Endothelial cell of umbilical vein (primary cell): ENCODE data around the gene ACTL8. TPM values are rescaled to one million over a fixed set of nuclear protein-coding genes. Genes with fewer than 3 reads are reported as not detected.

Experiments used
- BruUV-seq: library from RNA; stranded (reverse); fragments of 400-500 nt; replicated peaks from 2 replicates; lab custom pipeline; 2021; lab: Mats Ljungman, UMichigan
- CTCF ChIA-PET: fragments of 300-600, 350-600 bp; sonication (Branson Sonifier 250); formaldehyde crosslinking; loops from one replicate; lab custom pipeline; 2021; ENCODE audit warnings: antibody characterized with exemption, inconsistent platforms; lab: Charles Lee
- POLR2A ChIA-PET: fragments of 300-600, 350-600 bp; sonication (Branson Sonifier 250); formaldehyde crosslinking; loops from one replicate; lab custom pipeline; 2021; ENCODE audit warnings: antibody characterized with exemption, inconsistent platforms; lab: Charles Lee
- DNase-seq: peaks from one replicate; pipeline ENCODE4 v3.0.0-alpha.2; 2011; ENCODE audit warnings: low read depth, low spot score
- FAIRE-seq: peaks from 2 replicates; lab custom pipeline; 2011; peaks lifted over from hg19 to GRCh38; lab: Jason Lieb, UNC
- H2AFZ ChIP-seq: 2 replicates; pipeline ENCODE4 v1.6.0; 2012; ENCODE audit warnings: low read depth, low read length, control low read depth, inconsistent platforms
- H3K27ac ChIP-seq: 2 replicates; pipeline ENCODE4 v1.5.1; 2011; ENCODE audit warnings: low read depth, mild to moderate bottlenecking, control low read depth, low read length, moderate library complexity; ENCODE audit not compliant: insufficient read depth
- H3K27me3 ChIP-seq, 2 experiments: 2 replicates each; pipeline versions ENCODE4 v1.6.0 to v1.6.1; 2011; ENCODE audit warnings: low read length in 2 of 2, mixed read lengths in 1 of 2; ENCODE audit not compliant: control insufficient read depth in 2 of 2, insufficient read depth in 2 of 2
- H3K36me3 ChIP-seq, 2 experiments: 2 replicates in 1 of 2; 3 replicates in 1 of 2; pipeline ENCODE4 v1.5.1; 2011; ENCODE audit warnings: low read length in 2 of 2, mild to moderate bottlenecking in 1 of 2, moderate library complexity in 1 of 2; ENCODE audit not compliant: control insufficient read depth in 2 of 2, insufficient read depth in 2 of 2; ENCODE audit errors: extremely low read depth in 1 of 2
- H3K4me1 ChIP-seq: 3 replicates; pipeline ENCODE4 v1.5.1; 2011; ENCODE audit warnings: mild to moderate bottlenecking, low read length; ENCODE audit not compliant: control insufficient read depth, insufficient read depth; ENCODE audit errors: extremely low read depth
- H3K4me2 ChIP-seq: 2 replicates; pipeline ENCODE4 v1.6.1; 2011; ENCODE audit warnings: low read length, control low read depth, mixed read lengths; ENCODE audit not compliant: insufficient read depth
- H3K4me3 ChIP-seq, 3 experiments: fragments of 200-600 bp in 1 of 3; sonication (generic), shearing (Covaris generic) in 1 of 3; replicated peaks in 1 of 3; 2 replicates each; pipeline ENCODE4 v1.5.1; 2011 to 2016; ENCODE audit warnings: control low read depth in 3 of 3, low read length in 3 of 3, mild to moderate bottlenecking in 2 of 3, inconsistent platforms in 1 of 3, low read depth in 1 of 3, moderate library complexity in 1 of 3; ENCODE audit not compliant: insufficient read depth in 1 of 3
- H3K79me2 ChIP-seq: 2 replicates; pipeline ENCODE4 v1.6.0; 2012; ENCODE audit warnings: low read length, inconsistent platforms; ENCODE audit not compliant: control insufficient read depth, insufficient read depth
- H3K9ac ChIP-seq: replicated peaks from 2 replicates; pipeline ENCODE3; 2011; ENCODE audit warnings: low read length, control low read depth; ENCODE audit not compliant: insufficient read depth; ENCODE audit errors: extremely low read depth
- H3K9me1 ChIP-seq: replicated peaks from 3 replicates; pipeline ENCODE4 v1.6.0; 2011; ENCODE audit warnings: mild to moderate bottlenecking, low read length; ENCODE audit not compliant: control insufficient read depth, insufficient read depth; ENCODE audit errors: extremely low read depth
- H3K9me3 ChIP-seq: replicated peaks from 2 replicates; pipeline ENCODE4 v1.5.1; 2012; ENCODE audit warnings: low read length, inconsistent platforms; ENCODE audit not compliant: control insufficient read depth, insufficient read depth
- H4K20me1 ChIP-seq: replicated peaks from 2 replicates; pipeline ENCODE3; 2011; ENCODE audit warnings: mild to moderate bottlenecking, low read length; ENCODE audit not compliant: control insufficient read depth, insufficient read depth; ENCODE audit errors: extremely low read depth
- EZH2 ChIP-seq: IDR thresholded peaks from 2 replicates; pipeline ENCODE4 v1.6.1; 2012; ENCODE audit warnings: borderline replicate concordance, low read depth, mild to moderate bottlenecking, moderate library complexity, low read length, inconsistent platforms; ENCODE audit not compliant: severe bottlenecking
- FOS ChIP-seq: IDR thresholded peaks from 2 replicates; pipeline ENCODE4 v1.6.1; 2011; ENCODE audit warnings: mild to moderate bottlenecking, low read length, moderate library complexity, borderline replicate concordance; ENCODE audit not compliant: insufficient read depth
- GATA2 ChIP-seq: IDR thresholded peaks from 2 replicates; pipeline ENCODE4 v1.7.0; 2011; ENCODE audit warnings: low read depth, mild to moderate bottlenecking, moderate library complexity, mixed read lengths, low read length; ENCODE audit not compliant: insufficient read length, insufficient read depth
- JUN ChIP-seq: IDR thresholded peaks from 2 replicates; pipeline ENCODE4 v1.6.1; 2011; ENCODE audit warnings: borderline replicate concordance, low read depth; ENCODE audit not compliant: insufficient read length, insufficient read depth
- MYC ChIP-seq: IDR thresholded peaks from one replicate; pipeline ENCODE4 v1.6.1; 2011; ENCODE audit warnings: mild to moderate bottlenecking, low read depth, low read length
- POLR2A ChIP-seq: IDR thresholded peaks from 2 replicates; pipeline ENCODE4 v1.6.1; 2012; ENCODE audit warnings: low read depth, mild to moderate bottlenecking, control low read depth, low read length
- POLR2AphosphoS5 ChIP-seq: IDR thresholded peaks from 2 replicates; pipeline ENCODE4 v1.6.1; 2012; ENCODE audit warnings: low read depth, mild to moderate bottlenecking, control low read depth, low read length, moderate library complexity; ENCODE audit not compliant: insufficient read depth
- dilution Hi-C: fragments of 300-500 bp; cut with MboI; formaldehyde crosslinking; loops from one replicate; pipeline ENCODE4 v1.15.0; 2019; ENCODE audit warnings: low sequenced_read_pairs; ENCODE audit not compliant: extremely low pct_ligation_motif_present
- intact Hi-C: fragments of 100-400 bp; cut with micrococcal nuclease; formaldehyde crosslinking; loops from one replicate; pipeline ENCODE4 v1.10.0; 2022
- polyA plus RNA-seq, 4 experiments: library from polyadenylated mRNA; depleted of rRNA in 3 of 4; stranded (reverse) in 3 of 4; unstranded in 1 of 4; fragments of >200 nt; gene quantifications; 2 replicates each; pipeline versions ENCODE4 v1.2.1 to v1.2.3, GENCODE V29; 2011 to 2012; ENCODE audit warnings: missing spikeins in 1 of 4
- total RNA-seq: library from RNA; stranded (reverse); gene quantifications from 2 replicates; pipeline ENCODE4 v1.2.3, GENCODE V29; 2021
- TF ChIP-seq, protein P1 (sequence below): IDR thresholded peaks from 2 replicates; pipeline ENCODE4 v1.6.1; 2011; ENCODE audit not compliant: insufficient read depth, insufficient read length
- TF ChIP-seq, protein P2 (sequence below), 2 donors: IDR thresholded peaks; 1 replicate in 1 of 2; 2 replicates in 1 of 2; pipeline ENCODE4 v1.5.1; 2011; ENCODE audit warnings: low read length in 2 of 2, mild to moderate bottlenecking in 2 of 2, moderate library complexity in 2 of 2, control low read depth in 1 of 2, inconsistent platforms in 1 of 2, low read depth in 1 of 2; ENCODE audit not compliant: insufficient read depth in 1 of 2; ENCODE audit errors: extremely low read depth in 1 of 2

The ACTL8 gene
- total and polyA plus RNA-seq, 2 donors (not counting 3 experiments of a cell fraction or from before 2014, with no cell fraction given) = not detected

DNA sequence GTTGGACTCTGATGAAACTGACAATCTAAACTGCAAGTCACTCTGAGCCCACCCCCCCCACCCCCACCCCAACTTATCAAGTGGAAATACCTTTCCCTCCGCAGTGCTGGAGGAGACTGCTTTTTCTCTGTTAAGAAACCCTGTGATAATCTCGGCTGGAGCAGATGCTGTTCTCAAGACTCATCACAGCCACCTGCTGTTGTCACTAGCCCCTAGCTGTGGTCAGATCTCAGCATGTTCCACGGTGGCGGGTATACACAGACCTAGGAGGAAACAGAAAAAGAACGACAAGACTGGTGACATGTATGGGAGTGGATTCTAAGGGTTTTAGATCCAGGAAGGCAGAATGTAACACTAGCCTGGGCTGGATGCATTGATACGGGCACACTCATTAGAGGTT lies 2.3 kb downstream of the ACTL8 start:
- Histone ChIP-seq H3K79me2 (no peaks in the 10 kb centered on the region), H3K4me3 (no peak overlapping the region), H3K9me3 (peaks cover 2% of the 10 kb centered on the region), H3K36me3 (no peaks in the 10 kb centered on the region), H2AFZ (no peak overlapping the region), H3K4me2 (no peak overlapping the region), H4K20me1 (no peaks in the 10 kb centered on the region), H3K9me1 (no peaks in the 10 kb centered on the region), H3K4me1 (no peaks in the 10 kb centered on the region), H3K27ac (no peak overlapping the region), H3K9ac (no peak overlapping the region), H3K27me3 (no peaks in the 10 kb centered on the region)
- no TSS peak for BruUV-seq
- intact Hi-C loops = no loop called here
- dilution Hi-C loops = no loop called here
- TF ChIP-seq FOS (no peak), GATA2 (no peak), POLR2AphosphoS5 (no peak), JUN (no peak), MYC (no peak), EZH2 (no peak), POLR2A (no peak)
- TF ChIP-seq, protein P1, sequence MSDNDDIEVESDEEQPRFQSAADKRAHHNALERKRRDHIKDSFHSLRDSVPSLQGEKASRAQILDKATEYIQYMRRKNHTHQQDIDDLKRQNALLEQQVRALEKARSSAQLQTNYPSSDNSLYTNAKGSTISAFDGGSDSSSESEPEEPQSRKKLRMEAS = no peak
- TF ChIP-seq, protein P2, sequence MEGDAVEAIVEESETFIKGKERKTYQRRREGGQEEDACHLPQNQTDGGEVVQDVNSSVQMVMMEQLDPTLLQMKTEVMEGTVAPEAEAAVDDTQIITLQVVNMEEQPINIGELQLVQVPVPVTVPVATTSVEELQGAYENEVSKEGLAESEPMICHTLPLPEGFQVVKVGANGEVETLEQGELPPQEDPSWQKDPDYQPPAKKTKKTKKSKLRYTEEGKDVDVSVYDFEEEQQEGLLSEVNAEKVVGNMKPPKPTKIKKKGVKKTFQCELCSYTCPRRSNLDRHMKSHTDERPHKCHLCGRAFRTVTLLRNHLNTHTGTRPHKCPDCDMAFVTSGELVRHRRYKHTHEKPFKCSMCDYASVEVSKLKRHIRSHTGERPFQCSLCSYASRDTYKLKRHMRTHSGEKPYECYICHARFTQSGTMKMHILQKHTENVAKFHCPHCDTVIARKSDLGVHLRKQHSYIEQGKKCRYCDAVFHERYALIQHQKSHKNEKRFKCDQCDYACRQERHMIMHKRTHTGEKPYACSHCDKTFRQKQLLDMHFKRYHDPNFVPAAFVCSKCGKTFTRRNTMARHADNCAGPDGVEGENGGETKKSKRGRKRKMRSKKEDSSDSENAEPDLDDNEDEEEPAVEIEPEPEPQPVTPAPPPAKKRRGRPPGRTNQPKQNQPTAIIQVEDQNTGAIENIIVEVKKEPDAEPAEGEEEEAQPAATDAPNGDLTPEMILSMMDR (IDR thresholded peaks at IDR 0.05; ENCODE audit: extremely low read depth in 1 of 2, insufficient read depth in 1 of 2, low read depth in 1 of 2, low read length in 2 of 2) = no peak
- ChIA-PET POLR2A (no interaction called here), CTCF (no interaction called here)
- FAIRE-seq (no peak), DNase-seq (no peak)
